Neuronal stem cell (in vitro differentiated cells): ENCODE measurements around the gene RAPH1.
"Not testable (repeated sequence)": the region's sequence is repeated elsewhere in the genome, so short reads cannot be mapped to it uniquely, and the experiment has no call there.

Experiments used
- DNase-seq: peaks from one replicate; pipeline ENCODE4 v3.0.0-alpha.2; 2013; ENCODE audit warnings: low spot score
- H2AFZ ChIP-seq: one replicate; pipeline ENCODE4 v1.6.1; 2013; ENCODE audit warnings: mild to moderate bottlenecking, low read length, inconsistent platforms
- H2AK5ac ChIP-seq: 2 replicates; pipeline ENCODE4 v1.6.1; 2013; ENCODE audit warnings: low read depth, mild to moderate bottlenecking, inconsistent platforms, low read length, moderate library complexity, mixed read lengths
- H2BK120ac ChIP-seq: 2 replicates; pipeline ENCODE4 v1.6.1; 2013; ENCODE audit warnings: low read depth, mild to moderate bottlenecking, inconsistent platforms, low read length, moderate library complexity, mixed read lengths
- H2BK12ac ChIP-seq: one replicate; pipeline ENCODE4 v1.6.1; 2013; ENCODE audit warnings: low read length, inconsistent platforms
- H2BK15ac ChIP-seq: 2 replicates; pipeline ENCODE4 v1.6.1; 2013; ENCODE audit warnings: mild to moderate bottlenecking, low read length, inconsistent platforms, mixed read lengths
- H2BK5ac ChIP-seq: one replicate; pipeline ENCODE4 v1.6.1; 2013; ENCODE audit warnings: inconsistent platforms, mild to moderate bottlenecking, low read length, moderate library complexity
- H3K14ac ChIP-seq: one replicate; pipeline ENCODE4 v1.6.1; 2013; ENCODE audit warnings: low read length, inconsistent platforms
- H3K18ac ChIP-seq: 2 replicates; pipeline ENCODE4 v1.6.1; 2013; ENCODE audit warnings: low read length, inconsistent platforms
- H3K23ac ChIP-seq: 2 replicates; pipeline ENCODE4 v1.6.1; 2013; ENCODE audit warnings: low read depth, mild to moderate bottlenecking, mixed read lengths, low read length, inconsistent platforms; ENCODE audit not compliant: poor library complexity
- H3K27ac ChIP-seq: replicated peaks from 3 replicates; pipeline ENCODE4 v1.5.1; 2013; ENCODE audit warnings: low read length, inconsistent platforms
- H3K27me3 ChIP-seq, 3 experiments: 2 replicates each; pipeline ENCODE4 v1.6.1; 2013; ENCODE audit warnings: low read length in 3 of 3, mild to moderate bottlenecking in 2 of 3, inconsistent platforms in 1 of 3, low read depth in 1 of 3, mixed read lengths in 1 of 3, moderate library complexity in 1 of 3; ENCODE audit not compliant: control insufficient read depth in 3 of 3, insufficient read depth in 3 of 3
- H3K36me3 ChIP-seq, 2 donors: replicated peaks in 1 of 2; 2 replicates each; pipeline ENCODE4 v1.6.1; 2013; ENCODE audit warnings: low read length in 2 of 2; ENCODE audit not compliant: control insufficient read depth in 2 of 2, insufficient read depth in 2 of 2
- H3K4ac ChIP-seq: 2 replicates; pipeline ENCODE4 v1.6.1; 2013; ENCODE audit warnings: inconsistent platforms, mild to moderate bottlenecking, low read length, moderate library complexity
- H3K4me1 ChIP-seq, 2 donors: 1 replicate in 1 of 2; 2 replicates in 1 of 2; pipeline ENCODE4 v1.6.1; 2013; ENCODE audit warnings: low read length in 2 of 2, low read depth in 1 of 2; ENCODE audit not compliant: control insufficient read depth in 2 of 2, insufficient read depth in 1 of 2
- H3K4me2 ChIP-seq: one replicate; pipeline ENCODE4 v1.6.1; 2013; ENCODE audit warnings: mild to moderate bottlenecking, low read length, inconsistent platforms; ENCODE audit not compliant: insufficient read depth, poor library complexity, severe bottlenecking
- H3K4me3 ChIP-seq, 2 donors: 2 replicates each; pipeline ENCODE4 v1.5.1; 2013; ENCODE audit warnings: low read length in 2 of 2, mild to moderate bottlenecking in 2 of 2, inconsistent platforms in 1 of 2, moderate library complexity in 1 of 2
- H3K79me1 ChIP-seq: one replicate; pipeline ENCODE4 v1.6.1; 2013; ENCODE audit warnings: low read depth, mild to moderate bottlenecking, inconsistent platforms, low read length, moderate library complexity
- H3K9ac ChIP-seq: one replicate; pipeline ENCODE4 v1.6.1; 2013; ENCODE audit warnings: mild to moderate bottlenecking, low read depth, low read length, inconsistent platforms; ENCODE audit not compliant: poor library complexity
- H3K9me3 ChIP-seq, 2 donors: replicated peaks in 1 of 2; 2 replicates each; pipeline versions ENCODE3 to v1.6.1; 2013; ENCODE audit warnings: low read length in 2 of 2, mild to moderate bottlenecking in 2 of 2, inconsistent platforms in 1 of 2, low read depth in 1 of 2, mixed read lengths in 1 of 2, moderate library complexity in 1 of 2; ENCODE audit not compliant: control insufficient read depth in 2 of 2, insufficient read depth in 1 of 2
- H4K8ac ChIP-seq: one replicate; pipeline ENCODE4 v1.6.1; 2013; ENCODE audit warnings: low read depth, mild to moderate bottlenecking, inconsistent platforms, low read length, moderate library complexity
- H4K91ac ChIP-seq: one replicate; pipeline ENCODE4 v1.6.1; 2013; ENCODE audit warnings: low read length, low read depth, mild to moderate bottlenecking, inconsistent platforms; ENCODE audit not compliant: poor library complexity
- WGBS, 2 donors: extraction: QIAGEN DNeasy Blood & Tissue Kit; methylation state at CpG; one replicate each; pipeline ENCODE4 v1.1.7; 2013; ENCODE audit warnings: missing lambda C conversion rate in 2 of 2, mixed read lengths in 1 of 2; ENCODE audit not compliant: insufficient read length in 2 of 2, insufficient replicate concordance in 1 of 2; ENCODE audit errors: extremely low coverage in 2 of 2; 5-methylcytosine and 5-hydroxymethylcytosine counted together

RAPH1 gene

DNA sequence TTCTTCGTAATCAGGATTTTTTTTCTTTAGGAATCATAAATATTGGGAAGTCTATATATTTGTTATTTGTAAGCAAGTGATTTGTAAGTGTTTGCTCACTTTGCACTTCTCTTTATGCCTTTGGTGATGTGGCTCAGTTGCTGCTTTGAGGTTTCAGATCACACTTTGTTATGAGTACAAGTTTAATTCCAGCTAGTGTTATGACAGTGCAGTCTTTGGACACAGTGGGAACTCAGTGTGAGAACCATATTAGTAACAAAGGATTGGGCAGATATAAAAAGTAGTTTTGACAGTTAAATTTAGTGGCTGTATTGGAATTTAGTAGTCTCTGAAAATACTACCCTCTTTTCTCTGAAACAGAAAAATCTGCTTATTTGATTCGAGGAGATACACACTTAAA is 139.2 kb downstream of the RAPH1 start:
- Histone ChIP-seq H4K8ac (no peak overlapping the region), H2BK15ac (no peak overlapping the region), H2BK5ac (no peak overlapping the region), H3K4ac (no peak overlapping the region), H2BK12ac (no peak overlapping the region), H3K9ac (no peak overlapping the region), H3K27ac (no peak overlapping the region), H3K4me3 (no peak overlapping the region), H3K23ac (no peak overlapping the region), H3K27me3 (no peaks in the 10 kb centered on the region), H4K91ac (no peak overlapping the region), H3K4me2 (no peak overlapping the region), H2AFZ (no peak overlapping the region), H3K4me1 (no peaks in the 10 kb centered on the region), H3K14ac (no peak overlapping the region), H2BK120ac (no peak overlapping the region), H2AK5ac (no peak overlapping the region), H3K18ac (no peak overlapping the region), H3K79me1 (no peaks in the 10 kb centered on the region), H3K9me3 (peaks cover 4 to 19% of the 10 kb centered on the region in 2 donors), H3K36me3 (peaks cover 10 to 96% of the 10 kb centered on the region in 2 donors)
- no peak for DNase-seq
- WGBS, 2 donors: no CpG with 5 or more reads among the region's 2 CpGs

DNA sequence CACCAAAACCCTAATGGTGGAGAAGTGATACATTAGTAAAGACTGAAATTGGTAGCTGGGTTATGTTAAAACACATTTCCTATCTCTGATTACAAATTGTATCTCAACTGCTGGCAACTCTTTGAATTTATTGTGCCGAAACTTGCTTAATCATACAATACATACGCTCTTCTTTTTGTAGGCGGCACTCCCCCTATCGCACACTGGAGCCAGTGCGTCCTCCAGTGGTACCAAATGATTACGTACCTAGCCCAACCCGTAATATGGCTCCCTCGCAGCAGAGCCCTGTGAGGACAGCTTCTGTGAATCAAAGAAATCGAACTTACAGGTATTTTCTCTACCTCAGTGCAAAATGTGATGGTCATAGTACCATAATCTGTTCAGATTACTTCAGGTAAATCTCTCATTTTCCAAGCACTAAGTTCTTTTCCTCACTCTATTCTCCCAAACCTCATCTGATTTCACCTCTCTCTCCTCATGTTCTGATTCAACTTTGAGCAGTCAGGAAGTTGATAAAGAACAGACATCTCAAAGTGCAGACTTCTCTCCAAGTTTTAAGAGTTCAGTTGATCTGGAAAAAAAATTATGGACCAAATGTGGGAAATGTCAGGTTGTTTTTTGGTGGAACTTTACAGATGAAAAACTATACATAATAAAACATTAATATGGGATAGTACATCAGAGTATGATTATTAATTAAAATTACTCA is 140.4 kb downstream of the RAPH1 start:
- DNase-seq: no peak

GRCh38 chr2:203388153-203388552 is 146.9 kb downstream of the RAPH1 start:
- H3K23ac ChIP-seq, H2BK120ac ChIP-seq, H2AFZ ChIP-seq, H3K4ac ChIP-seq, H3K9me3 ChIP-seq, H3K14ac ChIP-seq, H3K4me2 ChIP-seq, H2AK5ac ChIP-seq, H2BK5ac ChIP-seq, H4K8ac ChIP-seq, H2BK12ac ChIP-seq, H3K79me1 ChIP-seq, H4K91ac ChIP-seq, DNase-seq, H3K9ac ChIP-seq, H3K4me3 ChIP-seq, H3K4me1 ChIP-seq, H3K18ac ChIP-seq, H3K27me3 ChIP-seq, H3K27ac ChIP-seq, H2BK15ac ChIP-seq: not testable (repeated sequence)
- H3K36me3 ChIP-seq: peaks cover 5 to 83% of the 10 kb centered on the region in 2 donors
- no CpG with 5 or more reads among the region's 6 CpGs for WGBS, 2 donors

More for the DNA sequence above, 140.4 kb downstream of the RAPH1 start:
- no peak overlapping the region for H2AFZ ChIP-seq
- no peak overlapping the region for H3K18ac ChIP-seq
- H3K27ac ChIP-seq: no peak overlapping the region
- H2AK5ac ChIP-seq: no peak overlapping the region
- no peak overlapping the region for H4K8ac ChIP-seq
- H3K36me3 ChIP-seq: peaks cover 11 to 95% of the 10 kb centered on the region in 2 donors
- WGBS, 2 donors: no CpG with 5 or more reads among the region's 9 CpGs
- peaks cover 4 to 19% of the 10 kb centered on the region in 2 donors for H3K9me3 ChIP-seq
- H2BK12ac ChIP-seq: no peak overlapping the region
- no peak overlapping the region for H2BK15ac ChIP-seq
- no peak overlapping the region for H3K14ac ChIP-seq
- no peaks in the 10 kb centered on the region for H3K4me1 ChIP-seq
- H3K4me2 ChIP-seq: no peak overlapping the region
- H3K4ac ChIP-seq: no peak overlapping the region
- H2BK5ac ChIP-seq: no peak overlapping the region
- H4K91ac ChIP-seq: no peak overlapping the region
- no peak overlapping the region for H3K23ac ChIP-seq
- no peak overlapping the region for H2BK120ac ChIP-seq
- no peak overlapping the region for H3K9ac ChIP-seq
- no peak overlapping the region for H3K4me3 ChIP-seq
- H3K79me1 ChIP-seq: no peaks in the 10 kb centered on the region
- H3K27me3 ChIP-seq: no peaks in the 10 kb centered on the region

DNA sequence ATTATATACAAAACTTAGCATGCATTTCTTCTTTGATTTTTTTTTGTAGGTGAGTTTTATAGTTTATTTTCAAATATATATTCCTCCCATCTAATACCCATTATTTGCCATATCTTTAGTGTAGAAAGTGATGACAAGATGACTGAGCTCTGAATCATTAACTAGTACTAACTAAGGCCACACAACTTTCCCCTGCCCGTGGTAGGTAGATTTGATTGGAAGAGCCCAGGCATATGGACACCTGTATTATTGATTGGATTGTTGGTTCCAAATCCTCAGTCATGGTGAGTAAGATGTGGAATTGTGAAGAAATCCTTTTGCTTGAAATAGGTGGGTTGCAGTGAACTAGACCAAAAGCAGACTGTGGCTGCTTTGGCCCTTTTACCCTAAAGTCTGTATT is 152.1 kb downstream of the RAPH1 start:
- no peak overlapping the region for H2BK12ac ChIP-seq
- H3K4me3 ChIP-seq: no peak overlapping the region

More for the DNA sequence above, 152.1 kb downstream of the RAPH1 start:
- Histone ChIP-seq H3K23ac (no peak overlapping the region), H3K4ac (no peak overlapping the region), H2BK120ac (no peak overlapping the region), H3K27ac (no peak overlapping the region), H3K27me3 (no peaks in the 10 kb centered on the region), H3K36me3 (peaks cover 4 to 85% of the 10 kb centered on the region in 2 donors), H3K4me2 (no peak overlapping the region), H2AK5ac (no peak overlapping the region), H2AFZ (no peak overlapping the region), H2BK5ac (no peak overlapping the region), H3K9me3 (no peaks in the 10 kb centered on the region), H2BK15ac (no peak overlapping the region), H3K79me1 (peaks cover 2% of the 10 kb centered on the region), H3K9ac (no peak overlapping the region), H4K8ac (no peak overlapping the region), H3K14ac (no peak overlapping the region), H4K91ac (no peak overlapping the region), H3K18ac (no peak overlapping the region), H3K4me1 (peaks cover 0 to 4% of the 10 kb centered on the region in 2 donors)
- no peak for DNase-seq
- no CpG with 5 or more reads among the region's 1 CpG for WGBS, 2 donors
